Epidermal melanocyte (primary cell): ENCODE measurements around the gene ANK3.

Experiments used
- DNase-seq: peaks from one replicate; pipeline ENCODE4 v3.0.0; 2011; ENCODE audit warnings: low spot score; ENCODE audit not compliant: insufficient read length

ANK3 gene

DNA sequence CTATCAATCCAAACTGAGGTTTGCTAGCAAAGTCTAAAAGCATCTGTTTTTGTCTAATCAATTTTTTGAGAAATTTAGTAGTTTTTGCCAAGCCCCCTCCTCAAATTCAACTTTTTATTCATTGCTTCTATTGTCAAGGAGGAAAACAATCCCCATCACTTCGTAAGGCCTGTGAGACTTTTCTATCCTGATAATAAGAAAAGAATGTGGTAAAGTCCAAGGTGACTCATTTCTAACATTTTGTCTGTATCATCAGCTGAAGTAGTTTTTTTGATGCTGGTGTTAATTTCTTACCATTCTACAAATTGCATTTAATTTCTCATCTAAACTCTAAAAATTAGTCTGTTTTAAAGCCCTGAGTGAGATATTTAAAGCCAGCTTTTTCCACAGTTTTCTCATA, 11.7 kb downstream of the ANK3 start:
- no peak for DNase-seq

DNA sequence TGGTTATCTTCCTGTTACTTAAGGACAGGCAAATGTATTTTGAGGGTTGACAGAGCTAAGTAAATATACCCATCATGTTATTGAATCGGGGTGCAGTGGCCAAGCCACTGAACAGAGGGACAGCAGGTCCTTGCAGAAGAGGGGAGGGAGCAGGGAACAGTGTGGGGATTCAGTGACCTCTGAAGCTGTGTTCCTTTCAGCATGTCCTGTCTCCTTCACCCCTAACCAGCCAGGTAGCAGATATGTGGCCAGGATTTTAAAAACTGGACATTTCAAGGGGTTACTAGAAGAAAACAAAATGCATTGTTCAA, 12.7 kb downstream of the ANK3 start:
- no peak for DNase-seq

DNA sequence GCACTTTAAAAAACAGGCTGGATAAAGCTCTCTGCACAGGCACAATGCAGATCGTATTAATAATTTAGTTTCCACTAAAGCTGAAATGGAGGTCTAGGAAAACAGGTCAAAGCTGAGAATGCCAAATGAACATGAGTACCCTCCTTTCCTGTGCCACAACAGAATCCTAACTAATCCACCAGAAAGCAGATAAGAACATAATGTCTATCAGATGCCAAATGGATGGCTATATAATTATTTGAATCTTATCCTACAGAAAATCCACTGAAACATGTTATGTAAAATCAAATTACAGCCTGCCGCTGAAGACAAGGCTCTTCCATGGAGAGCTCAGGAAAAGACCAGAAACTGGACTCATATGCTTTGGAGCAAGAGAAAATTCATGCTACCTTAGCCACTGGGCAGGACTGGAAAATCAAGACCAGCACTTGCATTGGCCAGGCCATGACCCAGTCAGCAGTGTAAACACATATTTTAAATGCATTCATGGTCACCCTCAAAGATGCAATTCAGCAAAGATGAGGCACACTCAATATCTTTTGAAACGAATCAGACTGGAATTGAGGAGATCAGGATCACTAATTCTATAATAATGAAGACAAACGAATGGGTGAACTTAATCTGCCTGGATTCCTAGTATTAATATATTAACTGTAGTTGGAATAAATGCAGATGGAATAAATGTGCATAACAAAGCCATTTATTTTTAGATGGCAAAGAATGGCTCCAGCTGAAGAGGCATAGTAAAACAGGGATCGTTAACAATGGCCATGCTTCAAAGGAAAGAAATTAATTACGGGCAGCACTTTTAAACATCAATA, 13.2 kb downstream of the ANK3 start:
- no peak for DNase-seq

DNA sequence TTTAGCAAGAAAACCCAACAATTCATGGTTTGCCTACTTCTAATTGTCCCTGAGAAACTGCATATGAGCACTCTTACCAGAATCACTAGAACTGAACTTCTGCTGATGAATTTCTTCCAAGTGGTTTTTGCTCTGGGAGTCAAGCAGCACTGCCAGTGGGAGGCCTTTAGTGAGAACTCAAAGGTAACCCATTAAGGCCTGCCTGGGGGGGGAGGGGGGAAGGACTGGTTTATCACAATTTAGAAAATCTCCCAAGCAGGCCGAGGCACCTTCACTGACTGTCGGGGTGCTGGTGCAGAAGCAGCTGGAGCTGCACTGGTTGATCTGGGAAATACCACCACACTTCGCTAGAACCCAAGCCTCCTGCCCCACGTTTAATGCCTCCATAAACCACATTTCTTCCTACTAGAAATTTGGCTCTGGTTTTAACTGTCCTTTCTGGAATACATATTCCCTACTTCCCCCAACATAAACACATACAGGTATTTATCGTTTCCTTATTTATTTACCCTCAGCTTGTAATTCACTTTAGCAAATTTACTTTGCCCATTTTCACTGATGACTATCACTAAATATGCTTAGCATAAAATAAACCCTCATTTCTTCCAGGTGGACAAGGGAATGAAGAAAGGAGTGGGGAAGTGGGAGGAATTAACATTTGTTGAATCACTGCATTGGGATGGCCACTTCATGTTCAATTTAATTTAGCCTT, 14.2 kb downstream of the ANK3 start:
- DNase-seq: no peak

DNA sequence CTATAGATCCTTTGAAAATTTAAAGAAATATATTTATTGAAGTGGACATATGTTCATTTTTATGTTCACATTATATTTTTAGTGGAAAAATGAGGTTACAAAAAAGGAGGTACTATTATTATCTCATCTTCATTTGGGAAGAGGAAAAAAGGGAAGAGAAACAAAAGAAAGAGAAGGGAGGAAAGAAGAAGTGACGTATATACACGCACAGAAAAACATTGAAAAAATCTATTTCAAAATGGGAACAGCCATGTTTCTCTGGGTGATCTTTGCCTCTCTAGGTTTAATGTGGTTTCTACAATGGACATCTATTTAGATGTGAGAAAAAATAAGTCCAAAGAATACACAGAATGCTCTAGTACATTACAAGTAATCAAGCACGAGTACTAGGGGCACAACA, 14.8 kb downstream of the ANK3 start:
- DNase-seq: no peak

DNA sequence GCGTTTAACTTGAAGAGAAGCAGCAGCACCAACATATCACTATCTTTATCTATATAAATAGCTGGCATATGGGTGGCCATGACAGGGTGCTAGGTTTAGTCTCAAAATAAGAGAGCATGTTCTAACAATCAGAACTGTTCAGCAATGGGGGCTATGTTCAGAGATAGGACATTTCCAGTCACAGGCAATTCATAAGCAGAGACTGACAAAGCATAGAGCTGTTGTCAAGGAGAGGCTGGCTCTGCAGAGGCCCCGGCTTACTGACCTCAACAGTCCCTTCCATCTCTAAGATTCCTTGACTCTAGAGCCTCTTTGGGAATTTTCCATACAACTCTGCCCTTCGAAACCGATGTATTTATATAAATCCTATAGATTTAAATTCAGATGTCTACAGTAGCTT, 17.2 kb downstream of the ANK3 start:
- no peak for DNase-seq

DNA sequence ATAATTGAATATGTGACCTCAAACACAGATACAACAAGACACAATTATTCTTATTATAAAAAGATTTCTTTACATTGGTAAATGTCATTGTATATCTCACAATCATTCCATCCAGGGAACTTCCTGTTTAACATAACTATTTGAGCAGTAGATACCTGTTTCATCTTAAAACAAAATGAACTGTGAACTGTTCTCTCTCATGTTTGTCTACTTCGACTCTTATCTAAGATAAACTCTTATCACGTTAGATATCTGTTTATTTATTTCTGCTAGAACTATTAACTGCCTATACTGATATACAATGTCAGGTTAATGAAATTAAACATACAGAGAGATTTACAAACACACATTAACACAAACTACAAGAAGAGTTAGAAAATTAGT, 20.1 kb downstream of the ANK3 start:
- no peak for DNase-seq

DNA sequence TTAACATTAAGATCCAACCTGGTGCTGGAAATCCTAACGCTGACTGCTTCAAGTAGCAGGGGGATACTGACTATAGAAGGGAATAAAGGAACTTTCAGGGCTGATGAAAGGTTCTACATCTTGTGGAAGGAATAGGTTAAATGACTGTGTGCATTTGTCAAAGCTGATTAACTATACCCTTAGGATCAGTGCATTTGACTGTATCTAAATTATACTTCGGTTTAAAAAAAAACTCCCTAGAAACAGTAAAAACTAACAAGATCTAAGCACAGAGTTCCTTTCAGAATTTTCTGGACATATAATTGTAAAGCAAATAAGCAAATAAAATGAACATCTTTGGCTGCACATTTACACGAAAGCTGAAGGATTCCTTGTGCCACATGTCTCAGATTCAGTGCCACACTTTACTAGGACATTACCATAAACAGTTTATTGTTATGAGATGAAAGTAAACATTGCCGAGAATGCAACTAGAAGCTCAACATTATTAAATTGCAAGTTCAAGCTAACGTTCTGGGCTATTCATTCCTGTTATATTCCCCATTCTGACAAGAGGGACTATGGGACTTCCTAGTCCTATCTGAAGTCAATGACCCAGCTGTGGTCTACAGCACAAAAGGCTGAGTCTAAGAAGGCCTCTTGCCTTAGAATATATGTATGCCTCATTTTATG, 20.7 kb downstream of the ANK3 start:
- no peak for DNase-seq

DNA sequence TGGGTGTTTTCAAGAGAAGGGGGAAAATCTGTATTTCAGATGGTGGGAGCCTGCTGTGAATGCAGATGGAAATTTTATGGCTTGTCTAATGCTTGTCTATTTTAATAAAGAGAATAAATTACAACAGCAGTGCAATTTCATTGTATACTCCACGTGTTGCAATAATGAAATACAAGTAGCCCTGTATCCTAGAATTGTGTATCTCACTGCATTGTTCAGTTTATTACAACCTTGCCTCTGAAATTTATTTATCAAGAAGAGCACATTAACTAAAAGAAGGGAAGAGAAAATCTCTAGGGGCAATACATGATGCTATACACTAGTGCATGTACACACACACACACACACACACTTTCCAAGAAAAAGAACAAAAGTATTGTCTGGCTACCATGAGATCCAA, 21.8 kb downstream of the ANK3 start:
- DNase-seq: no peak

DNA sequence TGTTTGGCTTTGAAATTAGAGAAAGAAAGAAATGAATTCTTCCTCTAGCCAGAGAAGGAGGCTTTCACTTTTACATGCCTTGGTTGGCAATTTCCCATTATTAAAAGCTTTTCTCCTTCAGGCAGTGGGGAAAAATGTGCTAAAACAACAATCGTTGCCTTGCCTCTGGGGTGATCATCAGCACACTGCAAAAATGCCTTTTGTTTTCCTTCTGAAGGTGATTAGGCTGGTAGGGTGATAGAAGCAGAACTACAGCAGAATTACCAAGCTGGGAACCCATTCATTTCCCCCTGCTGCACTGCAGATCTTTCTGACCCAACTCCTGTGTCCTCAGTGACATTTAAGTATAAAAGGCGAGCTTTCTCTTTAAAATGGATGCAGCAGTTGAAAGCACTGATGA, 22.2 kb downstream of the ANK3 start:
- no peak for DNase-seq

DNA sequence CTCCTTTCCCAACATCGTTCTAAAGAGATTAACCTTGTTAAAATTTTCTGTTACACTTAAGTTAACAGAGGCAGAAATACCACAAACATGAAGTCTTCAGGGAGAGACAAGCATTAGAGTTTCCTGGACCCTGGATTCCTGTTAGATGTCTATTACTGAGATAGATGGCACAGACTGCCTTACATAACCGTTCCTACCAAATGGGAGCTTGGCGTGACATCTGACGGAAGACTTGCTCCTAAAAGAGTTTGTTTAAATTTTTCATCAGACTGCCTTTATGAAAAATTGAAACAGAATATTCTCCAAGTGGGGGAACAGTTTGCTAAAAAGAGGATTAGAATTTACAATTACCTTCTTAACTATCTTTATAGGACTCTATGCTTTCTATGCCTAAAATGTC, 22.7 kb downstream of the ANK3 start:
- DNase-seq: no peak

DNA sequence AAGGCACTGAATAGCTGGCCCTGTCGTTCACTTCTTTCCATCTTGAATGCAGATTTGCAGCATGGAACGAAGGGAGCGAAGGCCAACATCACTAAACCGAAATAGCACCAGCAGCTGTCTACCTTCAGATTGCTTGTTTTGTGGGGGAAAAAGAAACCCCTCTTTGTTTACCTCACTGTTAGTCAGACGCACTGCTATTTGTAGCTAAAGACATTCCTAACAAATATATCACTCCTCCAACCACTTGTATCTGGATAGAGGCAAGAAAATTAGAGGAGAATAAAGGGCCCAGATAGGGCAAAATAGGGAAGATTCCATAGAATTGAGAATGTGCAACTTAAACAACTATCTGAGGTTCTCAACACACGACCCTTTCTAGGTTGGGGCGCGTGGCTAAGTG, 26.5 kb downstream of the ANK3 start:
- no peak for DNase-seq

DNA sequence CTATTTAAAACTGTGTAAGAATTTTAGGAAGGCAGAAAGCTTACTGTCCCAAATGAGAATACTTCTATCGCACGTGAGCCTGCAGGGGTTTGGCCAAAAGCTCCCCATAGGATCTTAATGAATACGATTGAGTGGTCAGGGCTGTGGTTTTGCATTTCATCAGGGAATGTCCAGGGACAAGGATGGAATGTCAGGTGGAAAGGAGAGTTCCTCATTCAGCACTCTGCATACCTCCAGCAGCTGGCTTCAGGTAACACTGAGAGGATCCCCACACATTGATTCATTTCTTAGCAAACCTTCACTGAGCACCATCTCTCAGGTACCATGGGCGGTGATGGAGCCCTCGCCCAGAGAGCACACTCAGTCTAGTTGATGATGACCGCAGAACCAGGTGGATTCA, 27.2 kb downstream of the ANK3 start:
- no peak for DNase-seq

DNA sequence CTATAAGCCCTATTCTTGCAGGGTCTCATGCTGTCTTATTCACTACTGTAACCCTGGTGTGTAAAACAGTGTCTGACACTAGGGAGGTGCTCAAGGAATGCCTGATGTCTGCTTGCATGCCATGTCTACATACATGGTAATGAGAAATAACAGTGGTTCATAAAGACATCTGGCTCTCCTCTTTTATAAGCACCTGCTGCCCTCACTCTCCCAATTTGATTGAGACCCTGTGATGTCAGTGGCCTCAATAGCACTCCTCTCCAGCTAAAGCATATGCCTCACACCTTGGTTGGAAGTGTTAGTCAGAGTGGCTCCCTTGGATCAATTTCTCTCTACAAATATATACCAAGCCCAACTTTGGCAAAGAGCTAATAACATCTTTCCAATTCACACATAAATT, 30.6 kb downstream of the ANK3 start:
- DNase-seq: no peak

DNA sequence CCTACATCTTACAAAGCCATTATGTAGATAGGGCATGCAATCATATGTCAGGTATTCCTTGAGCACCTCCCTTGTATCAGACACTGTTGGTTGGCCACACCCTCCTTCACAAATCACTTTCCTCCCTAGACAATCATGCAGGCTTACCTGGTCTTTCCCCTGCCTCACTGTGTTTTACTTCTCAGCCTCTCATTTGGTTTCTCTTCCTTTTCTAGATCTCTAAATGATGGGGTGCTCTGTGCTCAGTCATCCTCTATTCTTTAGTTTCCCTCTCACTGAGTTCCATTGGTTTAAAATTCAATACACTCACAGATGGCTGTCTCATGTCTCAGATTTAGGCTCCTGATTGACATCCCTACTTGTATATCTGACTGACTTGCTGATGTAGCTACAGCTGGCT, 31.4 kb downstream of the ANK3 start:
- no peak for DNase-seq

DNA sequence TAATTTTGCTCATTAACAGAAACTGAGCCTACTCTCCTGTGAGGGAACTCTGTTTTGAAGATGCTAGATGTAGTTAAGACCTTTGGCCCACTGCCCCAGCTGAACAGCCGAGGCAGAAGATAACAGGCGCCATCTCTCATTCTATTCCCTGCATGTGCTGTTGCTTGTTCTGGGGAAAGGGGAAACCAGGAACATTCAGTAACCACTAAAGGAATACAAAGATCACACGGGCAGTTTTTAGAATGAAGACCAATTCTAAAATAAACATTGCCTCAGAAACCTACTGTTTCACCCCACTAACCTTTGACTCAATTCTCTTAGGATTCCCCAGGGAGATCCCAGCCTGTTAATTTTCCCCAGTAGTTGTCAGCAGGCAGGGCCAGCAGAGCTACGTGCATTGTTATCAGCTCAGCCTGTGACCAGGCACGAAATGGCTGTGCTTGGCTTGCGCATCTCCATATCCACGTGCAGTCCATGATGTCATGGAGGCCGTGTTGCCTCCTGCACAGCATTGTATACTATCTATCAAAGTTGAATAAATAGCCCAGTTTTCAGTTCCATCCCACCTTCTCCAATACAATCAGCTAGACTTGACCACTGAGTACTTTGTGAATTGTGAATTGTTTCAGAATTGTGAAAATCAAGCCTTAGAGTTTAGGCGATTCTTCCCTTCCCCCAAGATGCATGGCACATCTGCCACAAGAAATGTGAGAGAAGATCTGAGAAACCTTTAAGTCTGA, 36.0 kb downstream of the ANK3 start:
- no peak for DNase-seq

DNA sequence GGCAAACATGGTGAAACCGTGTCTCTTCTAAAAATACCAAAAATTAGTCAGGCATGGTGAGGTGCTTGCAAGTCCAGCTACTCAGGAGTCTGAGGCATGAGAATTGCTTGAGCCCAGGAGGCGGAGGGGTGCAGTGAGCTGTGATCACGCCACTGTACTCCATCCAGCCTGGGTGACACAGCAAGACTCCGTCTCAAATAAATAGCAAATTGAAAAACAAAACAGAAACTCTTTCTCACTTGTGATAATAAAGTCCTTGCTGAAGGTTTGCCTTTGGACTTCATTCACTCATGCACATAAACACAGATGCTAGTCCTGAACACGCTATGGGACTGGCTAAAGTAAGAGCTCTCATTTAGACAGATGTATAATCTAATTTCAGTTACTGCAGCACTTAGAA, 37.6 kb downstream of the ANK3 start:
- no peak for DNase-seq

DNA sequence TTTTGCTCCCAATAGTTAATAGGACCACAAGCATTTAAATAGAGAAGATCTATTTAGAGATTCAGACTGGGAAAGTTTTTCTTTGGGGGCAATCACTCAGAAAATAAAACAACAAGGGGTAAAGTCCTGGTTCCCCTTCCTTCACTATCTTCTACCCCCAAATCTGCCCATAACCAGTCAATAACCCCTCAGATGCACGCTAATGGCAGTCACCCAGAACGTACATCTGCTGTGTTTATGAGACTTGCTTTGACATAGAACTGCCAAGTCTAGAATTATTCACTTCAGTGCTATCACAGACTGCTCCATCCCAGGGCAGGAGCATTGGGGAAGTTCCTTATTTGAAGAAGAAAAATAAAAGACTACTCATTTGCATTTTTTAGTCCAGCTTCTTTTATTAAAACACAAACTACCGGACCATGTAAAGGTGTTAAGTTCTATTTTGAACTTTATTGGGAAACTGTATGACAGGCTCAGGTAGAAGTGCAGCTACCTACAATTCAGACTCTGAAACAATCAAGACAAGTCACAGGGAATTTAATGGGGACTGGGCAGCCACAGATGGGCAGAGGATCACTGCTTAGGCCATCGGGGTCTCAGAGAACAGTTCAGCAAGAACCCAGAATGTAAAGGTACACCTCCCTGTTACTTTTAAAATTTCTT, 38.4 kb downstream of the ANK3 start:
- DNase-seq: no peak

DNA sequence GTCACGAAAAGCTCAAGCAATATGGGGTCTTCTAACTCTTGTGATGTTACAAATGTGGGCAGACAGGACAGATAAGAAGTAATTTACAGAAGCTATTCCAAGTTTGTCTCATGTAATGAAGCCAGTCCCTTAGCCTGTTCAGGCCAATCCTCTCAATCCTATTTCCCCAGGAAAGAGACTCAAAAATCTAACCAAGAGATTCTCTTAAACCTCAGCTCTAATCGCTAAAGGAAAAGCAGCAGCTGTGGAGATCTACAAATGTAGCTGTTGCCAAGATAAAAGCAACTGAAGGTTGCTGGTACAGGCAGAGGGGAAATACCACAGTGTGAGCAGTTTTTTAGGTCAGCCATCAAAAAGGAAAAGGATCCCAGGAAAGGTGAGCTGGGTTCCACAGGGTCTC, 39.3 kb downstream of the ANK3 start:
- DNase-seq: no peak

DNA sequence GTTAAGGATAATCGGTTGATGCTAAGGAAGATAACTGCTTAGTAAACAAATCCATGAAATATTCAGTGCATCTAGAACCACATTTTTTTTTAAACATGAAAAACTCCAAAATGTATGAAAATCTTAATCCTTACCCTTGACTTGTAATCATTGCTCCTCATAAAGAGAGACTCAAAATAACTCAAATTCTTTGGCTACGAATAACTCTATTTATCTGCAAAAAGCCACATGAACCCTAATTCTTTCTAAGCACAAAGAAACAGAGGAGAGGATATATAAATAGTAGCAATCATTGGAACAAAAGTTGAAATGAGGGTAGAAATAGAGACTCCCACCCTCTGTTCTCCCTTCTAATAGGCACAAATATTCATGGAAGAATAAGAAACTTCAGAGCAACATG, 40.2 kb downstream of the ANK3 start:
- DNase-seq: no peak

DNA sequence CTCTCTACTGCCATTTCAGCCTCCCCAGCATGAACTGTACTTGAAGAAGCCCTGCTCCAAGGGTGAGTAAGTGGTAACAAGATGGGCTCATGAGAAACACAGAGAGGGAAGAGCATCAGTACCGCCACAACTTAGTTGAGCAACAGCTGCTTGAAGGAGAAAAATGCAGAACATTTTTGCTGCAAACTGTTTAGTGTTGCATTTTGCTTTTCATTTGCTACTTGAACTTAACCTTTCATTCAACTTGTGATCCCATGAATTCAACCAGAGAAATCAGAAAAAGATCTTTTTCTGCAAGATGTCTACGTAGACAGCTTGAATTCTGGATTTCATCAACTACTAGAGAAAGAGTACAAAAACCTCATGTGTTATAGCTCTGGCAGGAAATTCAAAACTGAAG, 40.7 kb downstream of the ANK3 start:
- DNase-seq: no peak

DNA sequence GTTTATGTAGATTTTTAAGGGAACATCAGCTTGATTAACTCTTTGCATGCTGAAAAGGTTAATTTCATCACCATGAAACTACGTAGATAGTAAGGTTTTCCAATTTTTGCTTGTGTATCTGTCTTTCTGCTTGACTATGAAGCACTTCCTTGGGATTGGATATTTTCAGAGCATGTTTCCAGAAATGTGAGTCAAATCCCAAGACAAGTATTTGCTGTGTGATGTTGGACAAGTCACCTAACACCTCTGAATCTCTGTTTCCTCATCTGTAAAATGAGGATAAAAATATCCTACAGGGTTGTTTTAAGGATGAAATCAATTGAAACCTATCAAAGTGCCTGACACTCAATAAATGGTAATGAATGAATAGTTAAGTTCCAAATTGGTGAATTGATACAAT, 42.4 kb downstream of the ANK3 start:
- no peak for DNase-seq
